SK-N-SH (cell line): ENCODE data around the gene ABHD11. TPM values are rescaled to one million over a fixed set of nuclear protein-coding genes. Genes with fewer than 3 reads are reported as not detected.

Experiments
- CTCF ChIA-PET: fragments of 300-600, 350-600 bp; formaldehyde crosslinking; extraction: SDS; loops from one replicate; lab custom pipeline; 2021; lab: Yijun Ruan, JAX
- POLR2A ChIA-PET: fragments of 350-600 bp; sonication (Branson Sonifier 250); formaldehyde crosslinking; extraction: SDS; loops from one replicate; lab custom pipeline; 2020; ENCODE audit warnings: antibody characterized with exemption, inconsistent platforms; lab: Yijun Ruan, JAX
- DNase-seq: peaks from one replicate; pipeline ENCODE4 v3.0.0; 2012
- H2AFZ ChIP-seq: fragments of 200-600 bp; sonication (generic); 2 replicates; pipeline ENCODE4 v1.8.1; 2016; ENCODE audit warnings: antibody characterized with exemption, mild to moderate bottlenecking, low read depth
- H3F3A ChIP-seq: fragments of 200-600 bp; sonication (generic); replicated peaks from 2 replicates; pipeline ENCODE3; 2016; ENCODE audit warnings: antibody characterized with exemption, mild to moderate bottlenecking; ENCODE audit not compliant: insufficient read depth
- H3K27ac ChIP-seq, 2 experiments: fragments of 200-500 bp in 1 of 2; fragments of 200-600 bp in 1 of 2; sonication (Bioruptor generic) in 1 of 2; sonication (generic), shearing (Covaris generic) in 1 of 2; 2 replicates each; pipeline versions ENCODE4 v1.5.1 to v1.6.1; 2014 to 2016; ENCODE audit warnings: low read depth in 2 of 2, inconsistent platforms in 1 of 2, low read length in 1 of 2, mild to moderate bottlenecking in 1 of 2, mixed read lengths in 1 of 2
- H3K27me3 ChIP-seq: fragments of 200-600 bp; sonication (generic), shearing (Covaris generic); 2 replicates; pipeline ENCODE4 v1.6.1; 2016; ENCODE audit warnings: mixed run types; ENCODE audit not compliant: insufficient read depth
- H3K36me3 ChIP-seq, 2 experiments: fragments of 200-500 bp in 1 of 2; fragments of 200-600 bp in 1 of 2; sonication (Bioruptor generic) in 1 of 2; sonication (generic) in 1 of 2; replicated peaks in 1 of 2; 2 replicates each; pipeline versions ENCODE3 to v1.5.1; 2014 to 2016; ENCODE audit warnings: low read length in 1 of 2, mild to moderate bottlenecking in 1 of 2; ENCODE audit not compliant: insufficient read depth in 2 of 2, control insufficient read depth in 1 of 2
- H3K4me1 ChIP-seq, 2 experiments: fragments of 200-500 bp in 1 of 2; fragments of 200-600 bp in 1 of 2; sonication (Bioruptor generic) in 1 of 2; sonication (generic), shearing (Covaris generic) in 1 of 2; 2 replicates each; pipeline versions ENCODE4 v1.5.1 to v1.6.1; 2014 to 2016; ENCODE audit warnings: low read depth in 1 of 2, low read length in 1 of 2, mixed run types in 1 of 2; ENCODE audit not compliant: insufficient read depth in 2 of 2, control insufficient read depth in 1 of 2
- H3K4me2 ChIP-seq: fragments of 200-600 bp; sonication (generic), shearing (Covaris generic); 2 replicates; pipeline ENCODE4 v1.6.1; 2017; ENCODE audit warnings: mixed run types
- H3K4me3 ChIP-seq, 2 experiments: fragments of 200-500 bp in 1 of 2; fragments of 200-600 bp in 1 of 2; sonication (Bioruptor generic) in 1 of 2; sonication (generic), shearing (Covaris generic) in 1 of 2; 2 replicates each; pipeline versions ENCODE4 v1.5.1 to v1.8.1; 2014 to 2016; ENCODE audit warnings: low read depth in 2 of 2, inconsistent platforms in 1 of 2, low read length in 1 of 2, mild to moderate bottlenecking in 1 of 2, mixed read lengths in 1 of 2, moderate library complexity in 1 of 2
- H3K79me2 ChIP-seq: fragments of 200-600 bp; sonication (generic); 2 replicates; pipeline ENCODE4 v1.8.1; 2017; ENCODE audit warnings: mild to moderate bottlenecking; ENCODE audit not compliant: insufficient read depth
- H3K9ac ChIP-seq: fragments of 200-600 bp; sonication (generic); 2 replicates; pipeline ENCODE4 v1.6.1; 2017; ENCODE audit warnings: mixed run types
- H3K9me2 ChIP-seq: fragments of 200-600 bp; sonication (generic); 2 replicates; pipeline ENCODE4 v1.6.1; 2017; ENCODE audit warnings: mixed run types
- H3K9me3 ChIP-seq: fragments of 200-600 bp; sonication (generic); 2 replicates; pipeline ENCODE4 v1.6.1; 2017; ENCODE audit warnings: mixed run types, mild to moderate bottlenecking, moderate library complexity
- H4K20me1 ChIP-seq: fragments of 200-600 bp; sonication (generic); 2 replicates; pipeline ENCODE4 v1.6.1; 2017; ENCODE audit warnings: mild to moderate bottlenecking, mixed run types; ENCODE audit not compliant: insufficient read depth
- CHD2 ChIP-seq: fragments of 150-350 bp; IDR thresholded peaks from 2 replicates; pipeline ENCODE4 v1.6.1; 2018; ENCODE audit warnings: low read length; ENCODE audit not compliant: partially characterized antibody
- EP300 ChIP-seq, 2 experiments: IDR thresholded peaks; 2 replicates each; pipeline versions ENCODE4 v1.4.0 to v1.6.1; 2012; ENCODE audit warnings: borderline replicate concordance in 1 of 2, low read depth in 1 of 2, low read length in 1 of 2
- EZH2phosphoT487 ChIP-seq: fragments of 200-600 bp; sonication (generic); IDR thresholded peaks from 2 replicates; pipeline ENCODE4 v1.6.1; 2017; ENCODE audit warnings: low read depth, mixed run types, mild to moderate bottlenecking, antibody characterized with exemption, moderate library complexity, borderline replicate concordance
- FOXJ3 ChIP-seq: sonication (generic); formaldehyde crosslinking; IDR thresholded peaks from 2 replicates; pipeline ENCODE4 v1.5.1; 2020; ENCODE audit warnings: mild to moderate bottlenecking, missing genetic modification reagents
- MEF2A ChIP-seq: IDR thresholded peaks from 2 replicates; pipeline ENCODE4 v1.4.0; 2012; ENCODE audit warnings: low read depth, borderline replicate concordance
- MXI1 ChIP-seq: IDR thresholded peaks from 2 replicates; pipeline ENCODE4 v1.6.1; 2012; ENCODE audit warnings: mild to moderate bottlenecking, low read depth, low read length, improper control_type of control experiment
- NFIC ChIP-seq: IDR thresholded peaks from 2 replicates; pipeline ENCODE4 v1.4.0; 2012; ENCODE audit warnings: borderline replicate concordance
- RFX5 ChIP-seq: IDR thresholded peaks from 2 replicates; pipeline ENCODE4 v1.6.1; 2012; ENCODE audit warnings: mild to moderate bottlenecking, improper control_type of control experiment, low read length
- RXRA ChIP-seq: IDR thresholded peaks from 2 replicates; pipeline ENCODE4 v1.4.0; 2012; ENCODE audit warnings: low read depth, mild to moderate bottlenecking, borderline replicate concordance
- SIN3A ChIP-seq: IDR thresholded peaks from 2 replicates; pipeline ENCODE4 v1.6.1; 2012; ENCODE audit warnings: low read depth, mild to moderate bottlenecking, low read length, moderate library complexity, borderline replicate concordance
- TAF1 ChIP-seq: IDR thresholded peaks from 2 replicates; pipeline ENCODE4 v1.6.1; 2012; ENCODE audit warnings: low read depth, mild to moderate bottlenecking, low read length, moderate library complexity, borderline replicate concordance
- TEAD4 ChIP-seq: IDR thresholded peaks from 2 replicates; pipeline ENCODE4 v1.4.0; 2012; ENCODE audit warnings: mild to moderate bottlenecking, borderline replicate concordance; ENCODE audit not compliant: insufficient read depth
- WGBS: methylation state at CpG from one replicate; pipeline ENCODE4 v1.1.6; 2017; ENCODE audit warnings: low lambda C conversion rate; 5-methylcytosine and 5-hydroxymethylcytosine counted together
- polyA plus RNA-seq, 3 experiments: library from polyadenylated mRNA; depleted of rRNA; stranded (reverse); fragments of >200 nt; gene quantifications; 2 replicates each; pipeline ENCODE4 v1.2.3, GENCODE V29; 2012
- TF ChIP-seq, protein P1 (sequence below): IDR thresholded peaks from 2 replicates; pipeline ENCODE4; 2012
- TF ChIP-seq, protein P2 (sequence below): IDR thresholded peaks from 2 replicates; pipeline ENCODE4 v1.4.0; 2012; ENCODE audit warnings: low read depth
- TF ChIP-seq, protein P3 (sequence below): IDR thresholded peaks from 2 replicates; pipeline ENCODE4 v1.4.0; 2012; ENCODE audit warnings: low read depth, borderline replicate concordance
- TF ChIP-seq, protein P4 (sequence below): fragments of 200-600 bp; sonication (generic); IDR thresholded peaks from 2 replicates; pipeline ENCODE4 v1.6.1; 2017; ENCODE audit warnings: antibody characterized with exemption, mild to moderate bottlenecking, moderate library complexity
- TF ChIP-seq, protein P5 (sequence below): fragments of 150-350 bp; IDR thresholded peaks from 2 replicates; pipeline ENCODE4 v1.6.1; 2016; ENCODE audit warnings: mild to moderate bottlenecking, low read depth, low read length

The ABHD11 gene
- polyA plus RNA-seq, 1 of the 3 experiments (the other 2 are of a cell fraction), result 29.9 TPM

DNA sequence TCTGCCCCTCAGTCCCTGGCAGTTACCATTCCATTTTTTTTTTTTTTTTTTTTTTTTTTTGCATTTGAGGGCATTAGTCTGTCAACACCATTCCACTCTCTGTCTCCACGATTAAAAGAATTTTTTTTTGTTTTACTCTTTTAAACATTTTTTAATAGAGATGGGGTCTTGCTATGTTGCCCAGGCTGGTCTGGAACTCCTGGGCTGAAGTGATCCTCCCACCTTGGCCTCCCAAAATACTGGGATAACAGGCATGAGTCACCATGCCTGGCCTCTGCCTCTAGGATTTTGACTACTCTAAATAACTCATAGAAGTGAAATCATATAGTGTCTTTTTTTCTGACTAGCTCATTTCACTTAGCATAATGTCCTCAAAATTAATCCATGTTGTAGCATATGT is 48.0 kb upstream of the ABHD11 start:
- Histone ChIP-seq H3K27ac (no peak overlapping the region), H3K27me3 (no peaks in the 10 kb centered on the region), H3K79me2 (no peaks in the 10 kb centered on the region), H3K4me3 (no peak overlapping the region), H4K20me1 (no peaks in the 10 kb centered on the region), H3K4me1 (no peaks in the 10 kb centered on the region), H3K9ac (no peak overlapping the region), H2AFZ (no peak overlapping the region), H3K9me2 (no peaks in the 10 kb centered on the region), H3K9me3 (peaks cover 6% of the 10 kb centered on the region; the same call in 1 of the 2 replicates), H3F3A (no peaks in the 10 kb centered on the region), H3K4me2 (no peak overlapping the region), H3K36me3 (no peaks in the 10 kb centered on the region)
- ChIA-PET POLR2A (no interaction called here), CTCF (interaction anchor here (0.7 to 1.3 kb wide), 2 partner anchors 9 to 79 kb away, joined by 3 read pairs; no protein-coding TSS in a partner anchor)
- no peak for DNase-seq
- WGBS, result 67% methylated on average over 1 of the region's 1 CpG
- TF ChIP-seq, protein P1, sequence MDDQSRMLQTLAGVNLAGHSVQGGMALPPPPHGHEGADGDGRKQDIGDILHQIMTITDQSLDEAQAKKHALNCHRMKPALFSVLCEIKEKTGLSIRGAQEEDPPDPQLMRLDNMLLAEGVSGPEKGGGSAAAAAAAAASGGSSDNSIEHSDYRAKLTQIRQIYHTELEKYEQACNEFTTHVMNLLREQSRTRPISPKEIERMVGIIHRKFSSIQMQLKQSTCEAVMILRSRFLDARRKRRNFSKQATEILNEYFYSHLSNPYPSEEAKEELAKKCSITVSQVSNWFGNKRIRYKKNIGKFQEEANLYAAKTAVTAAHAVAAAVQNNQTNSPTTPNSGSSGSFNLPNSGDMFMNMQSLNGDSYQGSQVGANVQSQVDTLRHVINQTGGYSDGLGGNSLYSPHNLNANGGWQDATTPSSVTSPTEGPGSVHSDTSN, result no peak
- TF ChIP-seq TEAD4 (no peak), FOXJ3 (CRISPR knock-in tag) (no peak), EZH2phosphoT487 (no peak), EP300 (IDR thresholded peaks at IDR 0.05; ENCODE audit: borderline replicate concordance in 1 of 2, low read depth in 1 of 2, low read length in 1 of 2) (no peak), NFIC (no peak)

DNA sequence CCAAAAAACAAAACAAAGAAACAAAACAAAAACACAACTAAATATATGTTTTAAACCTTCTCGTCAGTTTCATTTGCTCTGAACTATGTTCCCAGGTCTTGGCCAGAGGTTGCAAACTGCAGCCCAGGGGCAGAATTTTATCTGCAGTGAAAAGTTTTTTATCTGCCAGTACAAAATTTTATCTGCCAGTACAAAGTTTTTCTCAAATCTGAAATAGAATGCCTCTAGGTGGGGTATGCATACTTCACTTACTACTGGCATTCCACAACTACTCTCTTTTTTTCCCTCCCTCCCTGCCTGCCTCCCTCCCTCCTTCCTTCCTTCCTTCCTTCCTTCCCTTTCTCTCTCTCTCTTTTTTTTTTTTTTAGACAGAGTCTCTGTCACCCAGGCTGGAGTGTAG is 40.9 kb upstream of the ABHD11 start:
- WGBS, result 90% methylated on average over 1 of the region's 1 CpG
- Histone ChIP-seq H4K20me1 (no peaks in the 10 kb centered on the region), H3K79me2 (no peaks in the 10 kb centered on the region), H2AFZ (no peak overlapping the region), H3K4me2 (no peak overlapping the region), H3K4me1 (no peaks in the 10 kb centered on the region), H3K9me3 (no peaks in the 10 kb centered on the region), H3F3A (no peaks in the 10 kb centered on the region), H3K9ac (no peak overlapping the region), H3K9me2 (no peaks in the 10 kb centered on the region), H3K36me3 (no peaks in the 10 kb centered on the region), H3K4me3 (no peak overlapping the region), H3K27me3 (no peaks in the 10 kb centered on the region), H3K27ac (no peak overlapping the region)
- ChIA-PET POLR2A (interaction anchor here (0.7 kb wide), 1 partner anchor 349 kb away, joined by 4 read pairs; no protein-coding TSS in a partner anchor), CTCF (no interaction called here)
- DNase-seq, result no peak
- TF ChIP-seq MXI1 (no peak), EZH2phosphoT487 (no peak), MEF2A (no peak), RXRA (no peak), FOXJ3 (CRISPR knock-in tag) (no peak), SIN3A (no peak), TEAD4 (no peak), EP300 (IDR thresholded peaks at IDR 0.05; ENCODE audit: borderline replicate concordance in 1 of 2, low read depth in 1 of 2, low read length in 1 of 2) (no peak), TAF1 (no peak), RFX5 (no peak), CHD2 (no peak)
- TF ChIP-seq, protein P2, sequence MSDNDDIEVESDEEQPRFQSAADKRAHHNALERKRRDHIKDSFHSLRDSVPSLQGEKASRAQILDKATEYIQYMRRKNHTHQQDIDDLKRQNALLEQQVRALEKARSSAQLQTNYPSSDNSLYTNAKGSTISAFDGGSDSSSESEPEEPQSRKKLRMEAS, result no peak
- TF ChIP-seq, protein P3, sequence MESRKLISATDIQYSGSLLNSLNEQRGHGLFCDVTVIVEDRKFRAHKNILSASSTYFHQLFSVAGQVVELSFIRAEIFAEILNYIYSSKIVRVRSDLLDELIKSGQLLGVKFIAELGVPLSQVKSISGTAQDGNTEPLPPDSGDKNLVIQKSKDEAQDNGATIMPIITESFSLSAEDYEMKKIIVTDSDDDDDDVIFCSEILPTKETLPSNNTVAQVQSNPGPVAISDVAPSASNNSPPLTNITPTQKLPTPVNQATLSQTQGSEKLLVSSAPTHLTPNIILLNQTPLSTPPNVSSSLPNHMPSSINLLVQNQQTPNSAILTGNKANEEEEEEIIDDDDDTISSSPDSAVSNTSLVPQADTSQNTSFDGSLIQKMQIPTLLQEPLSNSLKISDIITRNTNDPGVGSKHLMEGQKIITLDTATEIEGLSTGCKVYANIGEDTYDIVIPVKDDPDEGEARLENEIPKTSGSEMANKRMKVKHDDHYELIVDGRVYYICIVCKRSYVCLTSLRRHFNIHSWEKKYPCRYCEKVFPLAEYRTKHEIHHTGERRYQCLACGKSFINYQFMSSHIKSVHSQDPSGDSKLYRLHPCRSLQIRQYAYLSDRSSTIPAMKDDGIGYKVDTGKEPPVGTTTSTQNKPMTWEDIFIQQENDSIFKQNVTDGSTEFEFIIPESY, result no peak
- TF ChIP-seq, protein P4, sequence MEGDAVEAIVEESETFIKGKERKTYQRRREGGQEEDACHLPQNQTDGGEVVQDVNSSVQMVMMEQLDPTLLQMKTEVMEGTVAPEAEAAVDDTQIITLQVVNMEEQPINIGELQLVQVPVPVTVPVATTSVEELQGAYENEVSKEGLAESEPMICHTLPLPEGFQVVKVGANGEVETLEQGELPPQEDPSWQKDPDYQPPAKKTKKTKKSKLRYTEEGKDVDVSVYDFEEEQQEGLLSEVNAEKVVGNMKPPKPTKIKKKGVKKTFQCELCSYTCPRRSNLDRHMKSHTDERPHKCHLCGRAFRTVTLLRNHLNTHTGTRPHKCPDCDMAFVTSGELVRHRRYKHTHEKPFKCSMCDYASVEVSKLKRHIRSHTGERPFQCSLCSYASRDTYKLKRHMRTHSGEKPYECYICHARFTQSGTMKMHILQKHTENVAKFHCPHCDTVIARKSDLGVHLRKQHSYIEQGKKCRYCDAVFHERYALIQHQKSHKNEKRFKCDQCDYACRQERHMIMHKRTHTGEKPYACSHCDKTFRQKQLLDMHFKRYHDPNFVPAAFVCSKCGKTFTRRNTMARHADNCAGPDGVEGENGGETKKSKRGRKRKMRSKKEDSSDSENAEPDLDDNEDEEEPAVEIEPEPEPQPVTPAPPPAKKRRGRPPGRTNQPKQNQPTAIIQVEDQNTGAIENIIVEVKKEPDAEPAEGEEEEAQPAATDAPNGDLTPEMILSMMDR, result no peak
- TF ChIP-seq, protein P1, result no peak
- TF ChIP-seq, protein P5, sequence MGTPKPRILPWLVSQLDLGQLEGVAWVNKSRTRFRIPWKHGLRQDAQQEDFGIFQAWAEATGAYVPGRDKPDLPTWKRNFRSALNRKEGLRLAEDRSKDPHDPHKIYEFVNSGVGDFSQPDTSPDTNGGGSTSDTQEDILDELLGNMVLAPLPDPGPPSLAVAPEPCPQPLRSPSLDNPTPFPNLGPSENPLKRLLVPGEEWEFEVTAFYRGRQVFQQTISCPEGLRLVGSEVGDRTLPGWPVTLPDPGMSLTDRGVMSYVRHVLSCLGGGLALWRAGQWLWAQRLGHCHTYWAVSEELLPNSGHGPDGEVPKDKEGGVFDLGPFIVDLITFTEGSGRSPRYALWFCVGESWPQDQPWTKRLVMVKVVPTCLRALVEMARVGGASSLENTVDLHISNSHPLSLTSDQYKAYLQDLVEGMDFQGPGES, result no peak
